K562 (cell line): ENCODE data around the gene RDH5. TPM values are rescaled to one million over a fixed set of nuclear protein-coding genes. Genes with fewer than 3 reads are reported as not detected.

ENCODE experiments used
- BRD4 ChIP-seq: fragments of 200-600 bp; sonication (generic); IDR thresholded peaks from 2 replicates; pipeline ENCODE4 v1.6.1; 2017; ENCODE audit warnings: inconsistent platforms
- COPS2 ChIP-seq: fragments of 450-650 bp; conservative IDR thresholded peaks from 2 replicates; pipeline ENCODE4 v1.6.1; 2016; ENCODE audit warnings: mild to moderate bottlenecking, moderate library complexity
- ELF2 ChIP-seq: fragments of 250-450 bp; sonication (Bioruptor Pico); IDR thresholded peaks from 2 replicates; pipeline ENCODE4 v1.5.0; 2021; ENCODE audit warnings: mild to moderate bottlenecking
- FOXM1 ChIP-seq, 2 experiments: fragments of 450-650 bp in 1 of 2; sonication (generic) in 1 of 2; formaldehyde crosslinking in 1 of 2; IDR thresholded peaks; 2 replicates each; pipeline versions ENCODE4 v1.6.1 to v1.9.0; 2017 to 2022; ENCODE audit warnings: low read depth in 2 of 2, mild to moderate bottlenecking in 2 of 2, missing genetic modification reagents in 1 of 2, moderate library complexity in 1 of 2
- MCM7 ChIP-seq, 2 experiments: fragments of 450-650 bp; IDR thresholded peaks; 2 replicates each; pipeline ENCODE4 v1.6.1; 2016 to 2018
- MECOM ChIP-seq: fragments of 250-450 bp; sonication (Bioruptor Pico); IDR thresholded peaks from 2 replicates; pipeline ENCODE4 v1.8.0; 2022; ENCODE audit warnings: inconsistent platforms
- RBM22 ChIP-seq: fragments of 200-400 bp; formaldehyde crosslinking; IDR thresholded peaks from 2 replicates; pipeline ENCODE4 v1.6.1; 2018; ENCODE audit warnings: low read length, low read depth; ENCODE audit not compliant: poor library complexity, severe bottlenecking
- SAFB2 ChIP-seq: fragments of 200-400 bp; formaldehyde crosslinking; IDR thresholded peaks from 2 replicates; pipeline ENCODE4 v1.6.1; 2018; ENCODE audit warnings: borderline replicate concordance, low read length, low read depth, moderate library complexity; ENCODE audit not compliant: severe bottlenecking
- TRIM25 ChIP-seq: fragments of 450-650 bp; IDR thresholded peaks from 2 replicates; pipeline ENCODE4 v1.7.0; 2016; ENCODE audit warnings: borderline replicate concordance
- ZNF668 ChIP-seq: fragments of 250-450 bp; sonication (Bioruptor Pico); IDR thresholded peaks from 2 replicates; pipeline ENCODE4 v1.8.0; 2022; ENCODE audit warnings: mild to moderate bottlenecking, inconsistent platforms
- ZNF740 ChIP-seq, 3 experiments: fragments of 200-800 bp in 1 of 3; sonication (Bioruptor generic) in 1 of 3; sonication (generic) in 1 of 3; formaldehyde crosslinking in 1 of 3; IDR thresholded peaks; 2 replicates each; pipeline versions ENCODE4 v1.6.1 to v1.8.0; 2016 to 2022; ENCODE audit warnings: mild to moderate bottlenecking in 2 of 3, missing compliant biosample characterization in 2 of 3, missing genetic modification characterization in 2 of 3, missing genetic modification reagents in 1 of 3
- polyA plus RNA-seq, 8 experiments: library from polyadenylated mRNA; depleted of rRNA in 4 of 8; stranded (reverse) in 5 of 8; unstranded in 3 of 8; fragments of >200 nt; fragmentation: Nextera tagmentation in 2 of 8; fragmentation: Illumina TruSeq in 1 of 8; extraction: Ambion mirVana in 2 of 8; extraction: Trizol in 1 of 8; gene quantifications; 2 replicates each; pipeline versions ENCODE4 v1.2.1 to v1.2.3, GENCODE V29; 2011 to 2014; ENCODE audit warnings: inconsistent platforms in 1 of 8, missing spikeins in 1 of 8
- total RNA-seq, 7 experiments: library from RNA; depleted of rRNA in 6 of 7; stranded (reverse); fragments of >200 nt in 6 of 7; fragmentation: Illumina TruSeq in 2 of 7; extraction: Trizol in 2 of 7; gene quantifications; 2 replicates each; pipeline versions ENCODE4 v1.2.1 to v1.2.3, GENCODE V29; 2011 to 2021; ENCODE audit warnings: low replicate concordance in 1 of 7
- TF ChIP-seq, protein P1 (sequence below): fragments of 250-450 bp; sonication (Bioruptor Pico); IDR thresholded peaks from 2 replicates; pipeline ENCODE4 v1.5.0; 2021
- TF ChIP-seq, protein P2 (sequence below), 2 experiments: IDR thresholded peaks; 2 replicates each; pipeline ENCODE4 v1.6.1; 2011; ENCODE audit warnings: borderline replicate concordance in 1 of 2, control low read depth in 1 of 2, low read depth in 1 of 2, low read length in 1 of 2, mild to moderate bottlenecking in 1 of 2, mixed read lengths in 1 of 2, moderate library complexity in 1 of 2; ENCODE audit not compliant: insufficient read depth in 1 of 2, insufficient read length in 1 of 2, poor library complexity in 1 of 2, severe bottlenecking in 1 of 2; ENCODE audit errors: extremely low read depth in 1 of 2
- TF ChIP-seq, protein P3 (sequence below): fragments of 250-450 bp; sonication (Bioruptor Pico); IDR thresholded peaks from 2 replicates; pipeline ENCODE4 v1.4.0; 2020

The RDH5 gene
- total and polyA plus RNA-seq, 9 of the 15 experiments (the other 6 are each of a cell fraction or from before 2014, with no cell fraction given), result 0.28 to 2.0 (median 1.1) TPM; not detected in 1

DNA sequence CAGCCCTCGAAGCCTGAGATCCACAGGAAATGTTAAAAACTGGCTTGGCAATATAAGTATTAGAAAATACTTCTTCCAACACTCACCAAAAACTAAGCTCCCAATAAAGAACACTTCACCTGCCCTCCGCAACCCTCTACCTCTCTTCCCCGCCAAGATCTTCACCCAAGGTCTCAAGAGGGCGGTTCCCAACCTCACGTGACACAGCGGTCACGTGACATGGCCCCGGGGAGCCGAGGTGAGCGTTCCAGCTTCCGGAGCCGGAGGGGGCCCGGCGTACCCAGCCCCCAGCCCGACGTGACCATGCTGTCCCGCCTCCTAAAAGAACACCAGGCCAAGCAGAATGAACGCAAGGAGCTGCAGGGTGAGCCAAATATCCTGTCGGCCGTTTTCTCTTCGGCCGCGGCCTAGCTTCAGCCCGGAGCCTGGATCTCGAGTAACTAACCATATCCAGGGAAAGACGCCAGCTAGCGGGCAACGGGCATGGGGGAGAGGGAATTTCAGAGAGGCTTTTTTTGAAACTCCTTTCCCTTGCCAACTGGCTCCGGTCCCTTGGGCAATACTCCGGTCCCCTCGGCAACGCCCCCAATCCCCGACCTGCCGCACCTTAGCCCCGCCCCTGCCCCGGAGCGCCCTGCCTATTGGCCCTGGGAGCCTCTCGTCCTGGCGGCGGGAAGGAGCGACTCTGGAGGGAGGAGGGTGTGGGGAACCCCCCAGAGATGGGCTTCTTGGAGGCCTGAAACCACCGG lies 4.2 kb upstream of the RDH5 start, which contains the start of gene BLOC1S1 (continued):
- TF ChIP-seq ZNF740 (CRISPR knock-in tag; IDR thresholded peaks at IDR 0.05) (no peak), ZNF740 (tag; IDR thresholded peaks at IDR 0.05) (no peak), BRD4 (0 out of 2 replicates have a peak, but pooled peaks have one; percentile 51), COPS2 (no peak), SAFB2 (no peak), TRIM25 (no peak), ELF2 (CRISPR knock-in tag) (peak; percentile 85), FOXM1 (IDR thresholded peaks at IDR 0.05; ENCODE audit: low read depth) (0 out of 2 replicates have a peak, but pooled peaks have one; percentile 18), FOXM1 (CRISPR knock-in tag; IDR thresholded peaks at IDR 0.05; ENCODE audit: low read depth) (no peak), RBM22 (no peak), ZNF668 (CRISPR knock-in tag) (no peak), MCM7 (IDR thresholded peaks at IDR 0.05) (no peak), MECOM (CRISPR knock-in tag) (no peak)
- TF ChIP-seq, protein P1, sequence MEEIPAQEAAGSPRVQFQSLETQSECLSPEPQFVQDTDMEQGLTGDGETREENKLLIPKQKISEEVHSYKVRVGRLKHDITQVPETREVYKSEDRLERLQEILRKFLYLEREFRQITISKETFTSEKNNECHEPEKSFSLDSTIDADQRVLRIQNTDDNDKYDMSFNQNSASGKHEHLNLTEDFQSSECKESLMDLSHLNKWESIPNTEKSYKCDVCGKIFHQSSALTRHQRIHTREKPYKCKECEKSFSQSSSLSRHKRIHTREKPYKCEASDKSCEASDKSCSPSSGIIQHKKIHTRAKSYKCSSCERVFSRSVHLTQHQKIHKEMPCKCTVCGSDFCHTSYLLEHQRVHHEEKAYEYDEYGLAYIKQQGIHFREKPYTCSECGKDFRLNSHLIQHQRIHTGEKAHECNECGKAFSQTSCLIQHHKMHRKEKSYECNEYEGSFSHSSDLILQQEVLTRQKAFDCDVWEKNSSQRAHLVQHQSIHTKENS (CRISPR knock-in tag), result no peak
- TF ChIP-seq, protein P2, sequence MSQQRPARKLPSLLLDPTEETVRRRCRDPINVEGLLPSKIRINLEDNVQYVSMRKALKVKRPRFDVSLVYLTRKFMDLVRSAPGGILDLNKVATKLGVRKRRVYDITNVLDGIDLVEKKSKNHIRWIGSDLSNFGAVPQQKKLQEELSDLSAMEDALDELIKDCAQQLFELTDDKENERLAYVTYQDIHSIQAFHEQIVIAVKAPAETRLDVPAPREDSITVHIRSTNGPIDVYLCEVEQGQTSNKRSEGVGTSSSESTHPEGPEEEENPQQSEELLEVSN (IDR thresholded peaks at IDR 0.05; ENCODE audit: borderline replicate concordance in 1 of 2, extremely low read depth in 1 of 2, insufficient read depth in 1 of 2, insufficient read length in 1 of 2, low read depth in 1 of 2, low read length in 1 of 2, poor library complexity in 1 of 2, severe bottlenecking in 1 of 2), result peak; percentile 84 to 93
- TF ChIP-seq, protein P3, sequence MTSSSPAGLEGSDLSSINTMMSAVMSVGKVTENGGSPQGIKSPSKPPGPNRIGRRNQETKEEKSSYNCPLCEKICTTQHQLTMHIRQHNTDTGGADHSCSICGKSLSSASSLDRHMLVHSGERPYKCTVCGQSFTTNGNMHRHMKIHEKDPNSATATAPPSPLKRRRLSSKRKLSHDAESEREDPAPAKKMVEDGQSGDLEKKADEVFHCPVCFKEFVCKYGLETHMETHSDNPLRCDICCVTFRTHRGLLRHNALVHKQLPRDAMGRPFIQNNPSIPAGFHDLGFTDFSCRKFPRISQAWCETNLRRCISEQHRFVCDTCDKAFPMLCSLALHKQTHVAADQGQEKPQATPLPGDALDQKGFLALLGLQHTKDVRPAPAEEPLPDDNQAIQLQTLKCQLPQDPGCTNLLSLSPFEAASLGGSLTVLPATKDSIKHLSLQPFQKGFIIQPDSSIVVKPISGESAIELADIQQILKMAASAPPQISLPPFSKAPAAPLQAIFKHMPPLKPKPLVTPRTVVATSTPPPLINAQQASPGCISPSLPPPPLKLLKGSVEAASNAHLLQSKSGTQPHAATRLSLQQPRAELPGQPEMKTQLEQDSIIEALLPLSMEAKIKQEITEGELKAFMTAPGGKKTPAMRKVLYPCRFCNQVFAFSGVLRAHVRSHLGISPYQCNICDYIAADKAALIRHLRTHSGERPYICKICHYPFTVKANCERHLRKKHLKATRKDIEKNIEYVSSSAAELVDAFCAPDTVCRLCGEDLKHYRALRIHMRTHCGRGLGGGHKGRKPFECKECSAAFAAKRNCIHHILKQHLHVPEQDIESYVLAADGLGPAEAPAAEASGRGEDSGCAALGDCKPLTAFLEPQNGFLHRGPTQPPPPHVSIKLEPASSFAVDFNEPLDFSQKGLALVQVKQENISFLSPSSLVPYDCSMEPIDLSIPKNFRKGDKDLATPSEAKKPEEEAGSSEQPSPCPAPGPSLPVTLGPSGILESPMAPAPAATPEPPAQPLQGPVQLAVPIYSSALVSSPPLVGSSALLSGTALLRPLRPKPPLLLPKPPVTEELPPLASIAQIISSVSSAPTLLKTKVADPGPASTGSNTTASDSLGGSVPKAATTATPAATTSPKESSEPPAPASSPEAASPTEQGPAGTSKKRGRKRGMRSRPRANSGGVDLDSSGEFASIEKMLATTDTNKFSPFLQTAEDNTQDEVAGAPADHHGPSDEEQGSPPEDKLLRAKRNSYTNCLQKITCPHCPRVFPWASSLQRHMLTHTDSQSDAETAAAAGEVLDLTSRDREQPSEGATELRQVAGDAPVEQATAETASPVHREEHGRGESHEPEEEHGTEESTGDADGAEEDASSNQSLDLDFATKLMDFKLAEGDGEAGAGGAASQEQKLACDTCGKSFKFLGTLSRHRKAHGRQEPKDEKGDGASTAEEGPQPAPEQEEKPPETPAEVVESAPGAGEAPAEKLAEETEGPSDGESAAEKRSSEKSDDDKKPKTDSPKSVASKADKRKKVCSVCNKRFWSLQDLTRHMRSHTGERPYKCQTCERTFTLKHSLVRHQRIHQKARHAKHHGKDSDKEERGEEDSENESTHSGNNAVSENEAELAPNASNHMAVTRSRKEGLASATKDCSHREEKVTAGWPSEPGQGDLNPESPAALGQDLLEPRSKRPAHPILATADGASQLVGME (CRISPR knock-in tag), result no peak
